Embryonic facial prominence (tissue), 1 donor: Measurements from ENCODE around the gene HOXB1.
"Not testable (repeated sequence)": the region's sequence is repeated elsewhere in the genome, so short reads cannot be mapped to it uniquely, and the experiment has no call there.

ENCODE experiments used
- DNase-seq: peaks from one replicate; pipeline ENCODE4 v3.0.0-alpha.2; 2016; ENCODE audit errors: extremely low spot score

Gene HOXB1

GRCh38 chr17:48519427-48519826, 11.4 kb downstream of the HOXB1 start:
- no peak for DNase-seq

- no peak for DNase-seq
These were observed 13.3 kb downstream of the HOXB1 start for GRCh38 chr17:48517478-48517877.

DNA sequence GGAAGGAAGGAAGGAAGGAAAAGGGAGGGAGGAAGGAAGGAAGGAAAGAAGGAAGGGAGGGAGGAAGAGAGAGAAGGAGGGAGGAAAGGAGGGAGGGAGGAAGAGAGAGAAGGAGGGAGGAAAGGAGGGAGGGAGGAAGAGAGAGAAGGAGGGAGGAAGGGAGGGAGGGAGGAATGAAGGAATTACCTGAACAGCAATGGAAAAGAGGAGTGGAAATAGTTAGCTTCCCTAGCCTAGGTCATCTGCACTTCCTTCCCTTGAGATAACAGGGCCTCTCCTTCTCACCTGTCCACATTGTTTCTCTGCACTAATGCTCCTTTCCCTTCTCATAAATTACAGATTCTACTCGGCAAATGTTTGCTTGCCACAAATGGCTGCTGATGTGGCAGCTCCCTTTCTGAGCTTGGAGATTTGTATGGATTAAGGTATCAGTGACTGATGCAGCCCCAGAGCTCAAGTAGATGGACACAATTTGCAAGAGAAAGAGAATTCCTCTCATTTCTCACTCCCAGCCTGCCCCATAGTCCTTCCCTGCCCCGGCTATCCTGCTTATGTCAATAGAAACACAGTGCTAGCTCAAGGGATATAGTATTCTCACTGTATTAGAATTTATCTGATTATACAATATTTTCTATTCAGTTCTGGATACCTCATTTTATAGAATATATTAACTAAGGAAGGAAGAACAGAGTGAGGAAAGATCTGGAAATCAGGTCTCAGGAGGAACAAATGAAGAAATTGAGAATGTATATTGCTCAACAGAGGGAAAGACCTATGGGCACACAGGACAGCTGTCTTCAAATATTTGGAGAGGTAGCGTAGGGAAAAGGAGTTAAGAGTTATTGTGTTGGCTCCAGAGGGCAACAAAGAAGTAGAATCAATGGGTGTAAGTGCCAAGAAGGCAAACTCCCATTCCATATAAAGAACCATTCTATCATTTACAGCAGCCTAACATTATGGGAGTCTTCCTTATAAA, 14.6 kb downstream of the HOXB1 start:
- DNase-seq, result no peak

GRCh38 chr17:48514477-48514876, 16.3 kb downstream of the HOXB1 start:
- no peak for DNase-seq

- DNase-seq, result no peak
These were observed 16.9 kb downstream of the HOXB1 start for GRCh38 chr17:48513666-48514455.

- no peak for DNase-seq
These were observed 17.7 kb downstream of the HOXB1 start for GRCh38 chr17:48513097-48513496.

DNA sequence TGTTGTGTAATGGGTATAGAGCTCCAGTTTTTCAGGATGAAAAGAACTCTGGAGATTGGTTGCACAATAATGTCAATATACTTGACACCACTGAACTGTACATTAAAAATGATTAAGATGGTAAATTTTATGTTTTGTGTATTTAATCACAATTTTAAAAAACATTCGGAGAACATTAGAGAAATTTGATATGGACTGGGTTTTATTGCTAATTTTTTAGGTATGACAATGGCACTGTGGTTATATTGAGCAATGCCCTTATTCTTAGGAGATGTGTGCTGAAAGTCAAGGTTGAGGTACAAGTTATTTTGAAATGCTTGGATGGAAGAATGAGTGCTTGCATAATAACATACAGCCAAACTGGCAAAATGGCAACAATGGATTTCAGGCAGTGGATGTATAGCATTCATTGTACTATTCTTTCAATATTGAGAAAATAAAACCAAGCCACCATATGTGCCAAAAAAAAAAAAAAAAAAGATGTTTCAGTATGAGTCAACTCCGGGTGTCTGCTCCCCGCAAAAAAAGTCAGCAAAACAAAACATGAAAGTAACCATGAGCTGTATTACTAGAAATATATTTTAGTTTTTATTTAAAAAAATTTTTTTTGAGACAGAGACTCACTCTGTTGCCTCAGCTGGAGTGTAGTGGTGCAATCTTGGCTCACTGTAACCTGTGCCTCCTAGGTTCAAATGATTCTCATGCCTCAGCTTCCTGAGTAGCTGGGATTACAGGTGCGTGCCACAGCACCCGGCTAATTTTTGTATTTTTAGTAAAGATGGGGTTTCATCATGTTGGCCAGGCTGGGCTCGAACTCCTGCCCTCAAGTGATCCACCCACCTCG, 19.8 kb downstream of the HOXB1 start:
- DNase-seq, result no peak

GRCh38 chr17:48510381-48510760, 20.4 kb downstream of the HOXB1 start:
- DNase-seq, result no peak

DNA sequence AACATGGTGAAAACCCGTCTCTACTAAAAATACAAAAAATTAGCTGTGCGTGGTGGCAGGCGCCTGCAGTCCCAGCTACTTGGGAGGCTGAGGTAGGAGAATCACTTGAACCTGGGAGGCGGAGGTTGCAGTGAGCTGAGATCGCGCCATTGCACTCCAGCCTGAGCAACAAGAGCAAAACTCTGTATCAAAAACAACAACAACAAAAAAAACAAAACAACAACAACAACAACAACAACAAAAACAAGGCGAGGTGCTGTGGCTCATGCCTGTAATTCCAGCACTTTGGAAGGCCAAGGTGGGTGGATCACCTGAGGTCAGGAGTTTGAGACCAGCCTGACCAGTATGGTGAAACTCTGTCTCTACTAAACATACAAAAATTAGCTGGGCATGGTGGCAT, 21.1 kb downstream of the HOXB1 start:
- DNase-seq, result not testable (repeated sequence)

- DNase-seq, result no peak
These were observed 24.6 kb downstream of the HOXB1 start for GRCh38 chr17:48506246-48506645.

DNA sequence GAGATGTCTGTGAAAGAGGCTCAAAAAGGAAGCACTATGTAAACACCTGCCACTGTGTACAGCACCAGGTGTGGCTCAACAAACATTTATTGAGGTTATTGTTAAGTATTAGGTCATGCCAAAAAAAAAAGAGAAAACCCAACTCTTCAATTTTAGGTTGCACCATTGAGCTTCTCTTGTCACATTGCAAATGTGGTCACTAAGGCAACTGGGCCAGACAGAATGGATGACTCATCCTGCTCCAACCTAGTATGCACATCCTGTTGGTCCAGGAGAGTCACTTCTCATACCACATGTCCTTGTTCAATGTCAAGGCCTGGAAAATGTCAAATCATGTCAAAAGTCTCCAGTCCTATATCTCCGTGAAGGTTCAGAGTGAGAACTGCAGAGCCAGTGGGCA, 25.0 kb downstream of the HOXB1 start:
- no peak for DNase-seq

GRCh38 chr17:48504953-48505352, 25.9 kb downstream of the HOXB1 start:
- no peak for DNase-seq

GRCh38 chr17:48503747-48504146, 27.1 kb downstream of the HOXB1 start:
- no peak for DNase-seq

- DNase-seq, result no peak
These were observed 27.9 kb downstream of the HOXB1 start for GRCh38 chr17:48502901-48503300.

GRCh38 chr17:48502312-48502711, 28.5 kb downstream of the HOXB1 start:
- DNase-seq, result no peak

DNA sequence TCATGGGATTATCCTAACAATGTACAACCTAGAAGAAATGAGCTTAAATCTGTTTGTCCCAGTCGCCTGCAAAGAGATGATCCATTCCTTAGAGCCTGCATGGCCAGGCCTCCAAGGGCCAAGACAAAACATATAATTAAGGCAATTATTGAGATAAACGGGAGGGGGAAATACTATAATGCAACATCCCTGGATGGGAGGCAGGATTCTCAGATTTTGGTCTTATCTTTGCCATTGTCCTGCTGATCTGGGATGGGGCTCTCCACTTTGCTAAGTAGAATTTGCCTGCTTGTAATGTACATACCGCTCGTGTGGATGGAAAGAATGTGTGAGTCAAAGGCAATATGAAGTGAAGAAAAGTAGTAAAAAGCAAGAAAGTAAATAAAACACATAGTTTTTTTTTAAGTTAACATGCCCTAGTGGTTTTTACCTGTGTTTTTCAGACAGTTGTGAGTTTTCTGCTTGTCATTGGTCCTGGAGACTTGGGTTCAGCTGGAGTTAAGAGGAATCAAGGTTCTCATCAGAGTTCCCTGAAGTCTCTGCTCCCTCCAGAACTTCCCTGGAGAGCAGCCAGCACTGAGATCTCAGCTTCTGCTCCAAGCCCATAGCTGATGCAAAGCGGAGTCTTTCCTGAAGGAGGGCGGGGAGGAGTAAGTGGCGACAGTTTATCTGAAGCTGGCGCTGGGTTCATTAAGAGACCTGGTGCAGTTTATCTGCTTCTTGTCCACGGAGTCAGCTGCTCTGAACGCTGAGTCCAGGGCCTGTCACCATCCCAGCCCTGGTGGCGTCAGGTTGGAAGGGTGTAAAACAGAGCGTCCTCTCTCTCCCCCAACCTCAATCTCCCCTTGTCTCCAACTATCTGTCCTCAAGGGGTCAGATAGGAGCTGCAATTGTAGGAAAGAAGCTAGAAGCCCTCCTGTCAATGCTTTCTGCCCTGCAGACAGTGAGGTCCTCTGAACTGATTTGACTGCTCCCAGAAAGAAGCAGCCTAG, 30.1 kb downstream of the HOXB1 start:
- no peak for DNase-seq

DNA sequence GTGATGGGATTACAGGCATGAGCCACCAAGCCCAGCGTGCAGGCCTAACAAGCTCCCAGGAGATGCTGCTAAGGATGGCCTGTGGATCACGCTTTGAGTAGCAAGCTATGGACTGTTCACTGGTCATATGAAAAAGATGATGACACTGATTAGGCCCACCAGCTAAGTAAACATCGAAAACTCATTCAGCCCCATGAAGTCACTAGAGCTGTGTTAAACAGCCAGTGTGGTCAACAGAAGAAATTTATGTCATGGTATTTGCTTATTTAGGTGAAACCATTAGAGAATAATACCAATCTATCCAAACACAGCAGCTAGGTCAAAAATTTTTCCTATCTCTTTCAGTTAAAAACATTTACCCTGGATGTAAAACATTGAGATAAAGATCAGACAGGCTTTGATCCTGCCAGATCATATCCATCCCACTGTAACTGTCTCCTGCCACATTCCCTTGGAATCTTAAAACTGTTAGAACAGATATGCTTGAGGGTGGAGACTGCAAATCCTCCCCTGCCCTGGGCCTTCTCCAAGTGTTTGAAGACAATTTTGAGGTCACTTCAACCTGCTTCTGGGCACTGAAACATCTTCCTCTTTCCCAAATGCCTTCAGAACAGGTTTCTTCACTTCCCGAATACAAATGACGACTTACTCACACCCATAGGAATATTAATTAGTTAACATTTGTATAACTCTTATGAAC, 30.9 kb downstream of the HOXB1 start:
- no peak for DNase-seq

DNA sequence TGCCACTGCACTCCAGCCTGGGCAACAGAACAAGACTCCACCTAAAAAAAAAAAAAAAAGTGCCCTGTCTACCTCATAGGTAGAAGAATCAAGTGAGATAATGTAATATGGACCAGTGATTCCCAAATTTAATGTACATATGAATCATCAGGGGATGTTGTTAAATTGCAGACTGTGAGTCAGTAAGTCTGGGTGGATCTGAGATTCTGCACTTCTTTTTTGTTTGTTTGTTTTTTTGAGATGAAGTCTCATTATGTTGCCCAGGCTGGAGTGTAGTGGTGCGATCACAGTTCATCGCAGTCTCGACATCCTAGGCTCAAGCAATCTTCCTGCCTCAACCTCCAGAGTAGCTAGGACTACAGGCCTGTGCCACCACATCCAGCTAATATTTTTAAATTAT, 31.6 kb downstream of the HOXB1 start:
- DNase-seq, result no peak

DNA sequence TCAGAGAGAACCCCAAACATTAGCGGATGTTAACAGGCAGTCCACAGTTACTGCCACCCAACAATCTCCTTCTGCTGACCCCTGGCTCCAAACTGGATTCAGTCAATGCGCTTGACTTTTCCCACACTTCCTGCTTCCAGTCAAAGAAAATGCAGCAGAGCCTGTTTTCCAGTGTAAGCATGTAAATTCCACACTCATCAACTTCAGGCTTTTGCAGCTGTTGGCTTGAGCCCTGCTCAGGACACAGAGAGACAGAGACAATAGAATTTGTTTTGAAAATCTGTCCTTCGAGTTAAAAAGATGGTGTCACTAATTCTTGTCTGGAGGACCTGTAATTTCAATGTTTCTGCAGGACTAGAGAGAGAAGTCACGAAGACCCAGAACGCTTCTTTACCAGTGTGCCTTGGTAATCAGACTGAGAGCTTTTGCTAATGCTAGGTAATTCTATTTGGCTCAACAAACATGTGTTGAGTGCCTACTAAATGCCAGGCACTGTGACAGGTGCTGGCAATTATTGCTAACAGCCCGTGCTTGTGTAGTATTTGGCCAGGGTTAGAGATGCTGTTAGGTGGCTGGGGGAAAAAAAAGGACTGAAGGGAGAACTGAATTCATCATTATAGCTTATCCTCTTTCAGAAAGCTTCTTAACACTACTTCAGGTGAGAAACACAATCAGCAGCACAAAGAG, 32.5 kb downstream of the HOXB1 start:
- no peak for DNase-seq
